ENCODE results near the gene CHST15.

The CHST15 gene

GRCh38 chr10:124007102-124007772 lies 86.2 kb downstream of the CHST15 start:
- no peak for DNase-seq

GRCh38 chr10:124006526-124006925 lies 86.9 kb downstream of the CHST15 start:
- DNase-seq = no peak

GRCh38 chr10:124005991-124006392 lies 87.4 kb downstream of the CHST15 start:
- DNase-seq = no peak

- DNase-seq = no peak
Observed at GRCh38 chr10:124005091-124005490, 88.3 kb downstream of the CHST15 start.

- DNase-seq = no peak
Observed at GRCh38 chr10:124004663-124005004, 88.8 kb downstream of the CHST15 start.

- DNase-seq = no peak
Observed at GRCh38 chr10:124003871-124004662, 89.3 kb downstream of the CHST15 start.

- DNase-seq = no peak
Observed at GRCh38 chr10:124003481-124003870, 89.9 kb downstream of the CHST15 start.

GRCh38 chr10:124003070-124003419 lies 90.4 kb downstream of the CHST15 start:
- DNase-seq = no peak

- no peak for DNase-seq
Observed at GRCh38 chr10:124002391-124003069, 90.9 kb downstream of the CHST15 start.

- DNase-seq = no peak
Observed at GRCh38 chr10:124001391-124002148, 91.8 kb downstream of the CHST15 start.

- DNase-seq = no peak
Observed at GRCh38 chr10:124000792-124001201, 92.6 kb downstream of the CHST15 start.

- no peak for DNase-seq
Observed at GRCh38 chr10:123999956-124000615, 93.3 kb downstream of the CHST15 start.

- no peak for DNase-seq
Observed at GRCh38 chr10:123999261-123999660, 94.1 kb downstream of the CHST15 start.

- DNase-seq = no peak
Observed at GRCh38 chr10:123998197-123999141, 94.9 kb downstream of the CHST15 start.

GRCh38 chr10:123997486-123998196 lies 95.8 kb downstream of the CHST15 start:
- DNase-seq = no peak

GRCh38 chr10:123997013-123997412 lies 96.4 kb downstream of the CHST15 start:
- DNase-seq = no peak

GRCh38 chr10:123996302-123996701 lies 97.1 kb downstream of the CHST15 start:
- no peak for DNase-seq

GRCh38 chr10:123995461-123996131 lies 97.8 kb downstream of the CHST15 start:
- DNase-seq = no peak

GRCh38 chr10:123995082-123995460 lies 98.3 kb downstream of the CHST15 start:
- no peak for DNase-seq

GRCh38 chr10:123994417-123995081 lies 98.8 kb downstream of the CHST15 start:
- DNase-seq = no peak
